ENCODE measurements around the gene DCLK1.

DCLK1 gene

DNA sequence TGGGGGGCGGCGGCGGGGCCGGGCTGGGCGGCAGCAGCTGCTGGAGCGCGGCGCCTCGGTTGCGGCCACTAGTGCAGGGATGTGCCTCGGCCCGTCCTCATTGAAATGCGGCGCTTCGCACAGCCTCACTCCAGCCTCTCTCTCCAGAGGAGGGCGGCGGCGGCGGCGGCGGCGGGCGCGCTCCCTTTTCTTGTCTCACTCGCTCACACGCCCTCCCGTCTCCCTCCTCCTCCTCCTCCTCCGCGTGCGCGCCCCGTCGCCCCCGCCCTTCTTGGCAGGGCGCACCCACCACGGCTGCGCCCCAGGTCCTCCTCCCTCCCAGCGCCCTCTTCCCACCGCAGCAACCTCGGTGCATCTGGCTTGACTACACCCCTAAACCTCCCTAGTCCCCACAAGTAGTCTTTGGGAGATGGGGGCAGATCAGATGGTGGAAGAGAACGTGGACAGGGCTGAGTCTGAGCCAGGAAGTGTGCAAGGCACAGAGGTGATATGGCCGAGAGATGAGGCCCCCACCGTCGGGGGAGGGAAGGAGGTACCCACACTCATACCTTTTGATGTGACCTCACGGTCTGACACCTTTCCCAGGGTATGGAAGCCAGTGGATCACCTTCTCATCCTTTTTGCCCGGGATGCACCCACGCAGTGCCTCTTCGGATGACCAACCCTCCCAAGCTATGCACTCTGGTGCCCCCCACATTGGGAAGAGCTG lies at the start of gene DCLK1:
DCLK1 (minus strand) TSS at position 161 of the 709 bp plus-strand sequence.
- no peaks in the 10 kb centered on the region for H4K20me1 ChIP-seq (ENCODE audit: insufficient read depth)
- no peak within 1 kb of the TSS for H3K4me3 ChIP-seq (IDR thresholded peaks at IDR 0.05; ENCODE audit: insufficient read depth, low read depth, low read length)
- H3K36me3 ChIP-seq (ENCODE audit: insufficient read depth): no peaks in the 10 kb centered on the region
- H3K9ac ChIP-seq: no peak within 1 kb of the TSS
- no peak within 1 kb of the TSS for H3K27ac ChIP-seq
- no peaks in the 10 kb centered on the region for H3K79me2 ChIP-seq (ENCODE audit: insufficient read depth, low read depth)
- no peak for TF ChIP-seq CTCF (conservative IDR thresholded peaks at IDR 0.05; ENCODE audit: low read depth, low read length)
- H2AFZ ChIP-seq (ENCODE audit: low read depth): peak within 1 kb of the TSS; percentile 61
- H3K4me1 ChIP-seq (ENCODE audit: low read depth, poor library complexity, severe bottlenecking): no peaks in the 10 kb centered on the region
- no peak within 1 kb of the TSS; the same call in 1 of the 2 replicates for H3K4me2 ChIP-seq
- no peaks in the 10 kb centered on the region for H3K27me3 ChIP-seq (ENCODE audit: insufficient read depth, low read depth)

DNA sequence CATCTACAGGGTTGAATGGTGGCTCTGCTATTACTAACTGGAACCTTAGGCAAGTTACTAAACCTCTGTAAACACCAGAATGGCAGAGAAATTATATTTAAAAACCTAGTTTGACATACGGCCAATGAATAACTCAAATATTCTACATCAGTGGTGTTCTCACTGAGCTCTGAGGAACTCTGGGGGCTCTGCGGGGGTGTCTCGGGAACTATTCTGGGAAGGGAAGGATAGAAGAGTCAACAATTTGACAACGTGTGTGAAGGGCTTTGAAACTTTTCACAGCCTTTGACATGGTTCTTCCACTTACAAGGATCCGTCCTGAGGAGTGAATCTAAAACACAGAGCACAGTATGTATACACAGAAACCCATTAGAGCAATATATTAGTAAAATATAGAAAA lies 44.4 kb upstream of the DCLK1 start:
- Histone ChIP-seq H3K4me2 (no peak overlapping the region), H4K20me1 (ENCODE audit: insufficient read depth) (no peaks in the 10 kb centered on the region), H3K36me3 (ENCODE audit: insufficient read depth) (no peaks in the 10 kb centered on the region), H3K27me3 (ENCODE audit: insufficient read depth, low read depth) (no peaks in the 10 kb centered on the region), H3K9ac (no peak overlapping the region), H3K4me3 (IDR thresholded peaks at IDR 0.05; ENCODE audit: insufficient read depth, low read depth, low read length) (no peak overlapping the region), H3K27ac (no peak overlapping the region), H3K4me1 (ENCODE audit: low read depth, poor library complexity, severe bottlenecking) (no peaks in the 10 kb centered on the region), H3K79me2 (ENCODE audit: insufficient read depth, low read depth) (no peaks in the 10 kb centered on the region), H2AFZ (ENCODE audit: low read depth) (no peak overlapping the region)
- no peak for TF ChIP-seq CTCF (conservative IDR thresholded peaks at IDR 0.05; ENCODE audit: low read depth, low read length)

GRCh38 chr13:36174923-36175322 lies 43.7 kb upstream of the DCLK1 start:
- Histone ChIP-seq H2AFZ (ENCODE audit: low read depth) (no peak overlapping the region), H4K20me1 (ENCODE audit: insufficient read depth) (no peaks in the 10 kb centered on the region), H3K9ac (no peak overlapping the region), H3K36me3 (ENCODE audit: insufficient read depth) (no peaks in the 10 kb centered on the region), H3K27ac (no peak overlapping the region), H3K27me3 (ENCODE audit: insufficient read depth, low read depth) (no peaks in the 10 kb centered on the region), H3K4me3 (IDR thresholded peaks at IDR 0.05; ENCODE audit: insufficient read depth, low read depth, low read length) (no peak overlapping the region), H3K79me2 (ENCODE audit: insufficient read depth, low read depth) (no peaks in the 10 kb centered on the region), H3K4me1 (ENCODE audit: low read depth, poor library complexity, severe bottlenecking) (no peaks in the 10 kb centered on the region), H3K4me2 (no peak overlapping the region)
- TF ChIP-seq CTCF (conservative IDR thresholded peaks at IDR 0.05; ENCODE audit: low read depth, low read length): no peak

DNA sequence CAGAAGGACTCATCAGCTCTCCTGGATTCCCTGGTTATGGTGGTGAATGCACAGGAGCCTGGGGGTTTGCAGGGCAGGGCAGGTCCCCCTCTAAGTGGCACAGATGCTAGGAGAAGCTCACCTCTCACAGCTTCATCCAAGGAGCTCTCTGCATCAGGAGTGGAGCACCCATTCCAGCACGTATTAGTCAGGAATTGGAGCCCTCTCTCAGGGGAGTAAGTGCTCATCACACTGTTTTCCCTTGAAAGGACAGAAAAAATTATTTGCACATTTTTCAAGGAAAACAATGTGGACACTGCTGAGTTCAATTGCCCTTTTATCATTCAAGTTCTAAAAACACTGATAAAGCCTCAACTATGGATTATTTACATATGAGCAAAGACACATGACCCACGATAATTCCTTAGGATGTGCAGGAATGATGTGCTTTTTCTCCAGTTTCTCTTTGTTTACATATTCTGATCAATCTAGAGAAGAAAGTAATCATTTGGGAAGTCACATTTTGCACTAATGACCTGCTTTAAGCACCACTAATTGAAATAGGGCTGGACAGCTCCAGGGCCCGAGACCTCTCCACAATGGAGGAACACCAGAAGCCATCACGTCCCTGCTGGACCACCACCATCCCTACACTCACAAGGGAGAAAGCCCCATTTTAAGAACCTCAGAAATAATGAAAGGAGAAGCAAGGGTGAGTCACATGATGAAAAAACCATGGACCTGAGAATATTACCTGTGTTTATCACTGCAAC lies 42.6 kb upstream of the DCLK1 start:
- H3K79me2 ChIP-seq (ENCODE audit: insufficient read depth, low read depth): no peaks in the 10 kb centered on the region
- no peaks in the 10 kb centered on the region for H3K27me3 ChIP-seq (ENCODE audit: insufficient read depth, low read depth)
- no peaks in the 10 kb centered on the region for H4K20me1 ChIP-seq (ENCODE audit: insufficient read depth)
- H3K4me3 ChIP-seq (IDR thresholded peaks at IDR 0.05; ENCODE audit: insufficient read depth, low read depth, low read length): no peak overlapping the region
- no peak overlapping the region for H3K27ac ChIP-seq
- no peak overlapping the region for H3K4me2 ChIP-seq
- no peaks in the 10 kb centered on the region for H3K4me1 ChIP-seq (ENCODE audit: low read depth, poor library complexity, severe bottlenecking)
- H3K36me3 ChIP-seq (ENCODE audit: insufficient read depth): no peaks in the 10 kb centered on the region
- H3K9ac ChIP-seq: no peak overlapping the region
- H2AFZ ChIP-seq (ENCODE audit: low read depth): no peak overlapping the region
- TF ChIP-seq CTCF (conservative IDR thresholded peaks at IDR 0.05; ENCODE audit: low read depth, low read length): no peak
